BJ (cell line): ENCODE data around the gene PDCD4. TPM values are rescaled to one million over a fixed set of nuclear protein-coding genes. Genes with fewer than 3 reads are reported as not detected.

ENCODE experiments used
- CTCF ChIA-PET: fragments of 350-600 bp; formaldehyde crosslinking; extraction: SDS; loops from one replicate; lab custom pipeline; 2021; ENCODE audit warnings: antibody characterized with exemption, inconsistent platforms; lab: Yijun Ruan, JAX
- POLR2A ChIA-PET: fragments of 300-600 bp; sonication (Branson Sonifier 250); formaldehyde crosslinking; extraction: SDS; loops from one replicate; lab custom pipeline; 2021; ENCODE audit warnings: antibody characterized with exemption; lab: Charles Lee
- DNase-seq: peaks from one replicate; pipeline ENCODE4 v3.0.0-alpha.2; 2011; ENCODE audit warnings: low read depth
- H3K27me3 ChIP-seq: 2 replicates; pipeline ENCODE4 v1.6.0; 2011; ENCODE audit warnings: low read length; ENCODE audit not compliant: control insufficient read depth, insufficient read depth
- H3K36me3 ChIP-seq: 2 replicates; pipeline ENCODE4 v1.5.1; 2011; ENCODE audit warnings: low read length; ENCODE audit not compliant: control insufficient read depth, insufficient read depth
- H3K4me3 ChIP-seq: 2 replicates; pipeline ENCODE4 v1.5.1; 2011; ENCODE audit warnings: low read depth, mild to moderate bottlenecking, control low read depth, low read length
- polyA plus RNA-seq: library from polyadenylated mRNA; depleted of rRNA; stranded (reverse); fragments of >200 nt; gene quantifications from 2 replicates; pipeline ENCODE4 v1.2.3, GENCODE V29; 2011
- TF ChIP-seq, protein P1 (sequence below): IDR thresholded peaks from 2 replicates; pipeline ENCODE4 v1.5.1; 2011; ENCODE audit warnings: low read depth, mild to moderate bottlenecking, control low read depth, inconsistent platforms, low read length, moderate library complexity; ENCODE audit not compliant: insufficient read depth

The PDCD4 gene
- polyA plus RNA-seq, 1 experiment, result 22.0 TPM

DNA sequence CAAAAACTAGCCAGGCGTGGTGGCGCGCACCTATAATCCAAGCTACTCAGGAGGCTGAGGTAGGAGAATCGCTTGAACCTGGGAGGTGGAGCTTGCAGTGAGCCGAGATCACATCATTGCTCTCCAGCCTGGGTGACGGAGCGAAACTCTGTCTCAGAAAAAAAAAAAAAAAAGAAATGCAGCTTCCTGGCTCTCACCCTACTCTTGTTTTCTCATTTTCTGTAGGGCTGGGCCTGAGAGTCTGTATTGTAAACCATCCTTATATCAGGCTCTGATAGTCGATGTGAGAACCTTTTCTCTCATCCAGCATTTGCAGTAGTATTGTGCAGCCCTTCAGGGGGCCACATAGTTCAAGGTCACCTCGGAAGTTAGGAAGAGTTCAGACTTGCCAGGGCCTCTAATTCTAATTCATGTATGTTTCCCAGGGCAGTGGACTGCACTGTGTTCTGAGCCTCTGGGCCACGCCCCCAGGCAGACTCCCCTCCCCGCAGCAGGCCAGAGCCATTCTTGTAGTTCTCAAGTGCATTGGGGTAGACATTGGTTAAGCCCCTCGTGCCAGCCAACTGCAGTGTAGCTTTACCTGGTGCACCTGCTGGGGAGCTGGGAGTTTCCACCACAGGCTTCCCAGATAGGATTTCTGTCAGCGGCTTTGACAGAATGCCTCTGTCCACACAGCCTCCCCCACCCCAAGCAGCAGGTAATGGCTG, 38.3 kb upstream of the PDCD4 start:
- no peak for DNase-seq
- Histone ChIP-seq H3K36me3 (no peaks in the 10 kb centered on the region), H3K4me3 (no peak overlapping the region), H3K27me3 (peaks cover 7% of the 10 kb centered on the region)
- ChIA-PET POLR2A (no interaction called here), CTCF (interaction anchor here (0.8 to 1.0 kb wide), 2 partner anchors 10 to 18 kb away, joined by 4 to 5 read pairs; no protein-coding TSS in a partner anchor)
- TF ChIP-seq, protein P1, sequence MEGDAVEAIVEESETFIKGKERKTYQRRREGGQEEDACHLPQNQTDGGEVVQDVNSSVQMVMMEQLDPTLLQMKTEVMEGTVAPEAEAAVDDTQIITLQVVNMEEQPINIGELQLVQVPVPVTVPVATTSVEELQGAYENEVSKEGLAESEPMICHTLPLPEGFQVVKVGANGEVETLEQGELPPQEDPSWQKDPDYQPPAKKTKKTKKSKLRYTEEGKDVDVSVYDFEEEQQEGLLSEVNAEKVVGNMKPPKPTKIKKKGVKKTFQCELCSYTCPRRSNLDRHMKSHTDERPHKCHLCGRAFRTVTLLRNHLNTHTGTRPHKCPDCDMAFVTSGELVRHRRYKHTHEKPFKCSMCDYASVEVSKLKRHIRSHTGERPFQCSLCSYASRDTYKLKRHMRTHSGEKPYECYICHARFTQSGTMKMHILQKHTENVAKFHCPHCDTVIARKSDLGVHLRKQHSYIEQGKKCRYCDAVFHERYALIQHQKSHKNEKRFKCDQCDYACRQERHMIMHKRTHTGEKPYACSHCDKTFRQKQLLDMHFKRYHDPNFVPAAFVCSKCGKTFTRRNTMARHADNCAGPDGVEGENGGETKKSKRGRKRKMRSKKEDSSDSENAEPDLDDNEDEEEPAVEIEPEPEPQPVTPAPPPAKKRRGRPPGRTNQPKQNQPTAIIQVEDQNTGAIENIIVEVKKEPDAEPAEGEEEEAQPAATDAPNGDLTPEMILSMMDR, result no peak

DNA sequence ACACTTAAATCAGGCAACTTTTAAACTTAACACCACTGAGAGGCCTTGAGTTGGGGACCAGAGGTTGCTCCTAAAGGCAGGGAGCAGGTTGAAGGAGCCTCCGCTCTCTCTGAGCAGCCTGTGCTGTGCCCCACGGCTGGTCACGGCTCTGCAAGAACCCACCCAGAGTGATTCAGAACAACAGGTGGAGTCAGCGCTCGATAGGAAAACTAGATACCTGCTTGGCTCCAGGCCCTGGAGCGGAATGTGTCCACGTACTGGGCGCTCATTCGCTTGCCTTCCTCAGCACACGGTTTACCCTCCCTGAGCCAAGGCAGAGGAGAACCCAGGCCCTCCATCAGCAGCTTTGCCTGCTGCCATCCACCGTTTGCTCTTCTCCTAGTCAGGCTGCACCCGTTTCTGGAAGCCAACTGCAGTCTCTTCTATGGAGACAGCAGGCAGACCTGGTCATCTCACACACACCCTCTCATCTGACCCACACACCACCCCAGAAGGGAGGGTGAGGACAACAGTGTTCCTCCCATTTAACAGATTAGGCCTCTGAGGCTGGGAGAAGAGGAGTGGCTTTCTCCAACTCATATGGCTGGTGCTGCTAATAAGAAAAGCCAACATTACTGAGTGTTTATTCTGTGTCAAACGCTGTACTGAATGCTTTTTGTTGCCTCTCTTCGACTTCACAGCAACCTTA, 37.6 kb upstream of the PDCD4 start:
- TF ChIP-seq, protein P1, result no peak
- Histone ChIP-seq H3K27me3 (peaks cover 7% of the 10 kb centered on the region), H3K36me3 (no peaks in the 10 kb centered on the region), H3K4me3 (no peak overlapping the region)
- POLR2A ChIA-PET, result no interaction called here
- CTCF ChIA-PET, result no interaction called here
- DNase-seq, result no peak

DNA sequence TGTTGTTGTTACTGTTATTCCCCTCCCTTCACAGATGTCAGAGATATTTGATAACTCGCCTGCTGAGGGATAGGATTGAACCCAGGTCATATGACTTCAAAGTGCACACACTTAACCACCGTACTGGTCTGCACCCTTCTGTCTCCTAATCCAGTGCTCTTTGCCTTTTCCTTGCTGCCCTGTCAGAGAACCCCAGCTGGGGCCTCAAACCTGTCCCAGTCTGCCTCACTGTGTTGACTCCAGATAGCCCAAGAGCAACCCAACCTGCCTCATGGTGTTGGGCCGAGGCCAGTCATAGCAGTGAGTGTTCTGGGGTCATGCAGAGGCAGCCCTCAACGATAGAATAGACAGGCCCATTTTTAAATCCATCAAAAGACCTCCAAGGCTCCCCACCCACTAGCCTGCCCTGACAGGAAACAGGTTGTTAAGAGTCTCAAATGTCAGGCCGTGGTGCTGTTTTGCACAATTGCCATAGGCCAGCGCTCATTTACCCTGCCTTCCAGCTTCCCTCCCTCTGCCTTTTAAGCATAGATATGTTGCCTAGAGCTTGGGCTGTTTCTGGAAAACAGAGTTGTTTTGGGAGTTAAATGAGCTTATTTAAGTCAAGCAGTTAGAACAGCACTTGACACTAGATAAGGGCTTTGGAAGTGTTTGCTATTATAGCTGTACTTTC, 37.0 kb upstream of the PDCD4 start:
- H3K27me3 ChIP-seq, result peaks cover 5% of the 10 kb centered on the region
- H3K36me3 ChIP-seq, result no peaks in the 10 kb centered on the region
- POLR2A ChIA-PET, result no interaction called here
- DNase-seq, result no peak
- no peak overlapping the region for H3K4me3 ChIP-seq
- CTCF ChIA-PET, result interaction anchor here (1.5 kb wide), 1 partner anchor 17 kb away, joined by 4 read pairs; no protein-coding TSS in a partner anchor
- TF ChIP-seq, protein P1, result no peak

DNA sequence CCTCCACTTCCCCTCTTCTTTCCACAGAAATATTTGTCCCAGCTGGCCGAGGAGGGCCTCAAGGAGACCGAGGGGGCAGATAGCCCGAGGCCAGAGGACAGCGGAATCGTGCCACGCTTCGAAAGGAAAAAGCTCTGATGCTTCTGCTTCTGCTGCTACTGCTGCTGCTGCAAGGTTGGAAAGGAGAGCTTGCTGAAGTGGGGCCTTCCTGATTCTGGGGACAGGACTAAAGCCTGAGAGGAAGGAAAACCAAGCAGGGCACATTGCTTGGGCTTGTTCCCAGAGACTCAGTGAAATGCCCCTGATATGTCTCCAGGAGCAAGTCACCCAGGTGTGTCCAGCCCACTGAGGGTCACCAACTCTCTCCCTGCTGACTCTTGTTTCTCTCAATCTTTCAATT, 35.9 kb upstream of the PDCD4 start:
- CTCF ChIA-PET, result interaction anchor here (1.5 kb wide), 1 partner anchor 16 kb away, joined by 4 read pairs; no protein-coding TSS in a partner anchor
- no peaks in the 10 kb centered on the region for H3K36me3 ChIP-seq
- H3K27me3 ChIP-seq, result peaks cover 5% of the 10 kb centered on the region
- TF ChIP-seq, protein P1, result no peak
- DNase-seq, result no peak
- POLR2A ChIA-PET, result no interaction called here
- no peak overlapping the region for H3K4me3 ChIP-seq

DNA sequence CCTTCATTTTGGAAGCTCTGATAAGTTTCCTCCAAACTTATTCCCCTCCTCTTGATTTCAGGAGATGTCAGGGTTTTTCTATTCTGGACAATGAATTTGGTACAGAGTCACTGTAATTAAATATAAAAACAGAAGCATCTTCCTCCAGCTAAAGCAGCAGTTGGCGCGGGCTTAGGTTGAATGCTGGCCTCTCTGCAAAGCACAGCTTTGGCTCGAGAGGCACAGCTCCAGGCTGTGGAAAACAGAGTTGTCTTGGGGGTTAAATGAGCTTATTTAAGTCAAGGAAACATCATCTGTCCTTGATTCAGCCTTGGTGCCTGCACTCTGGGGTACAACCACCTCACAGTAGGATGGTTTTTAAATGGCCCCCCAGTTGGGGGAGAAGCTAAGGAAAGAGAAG, 35.0 kb upstream of the PDCD4 start:
- TF ChIP-seq, protein P1, result no peak
- peaks cover 5% of the 10 kb centered on the region for H3K27me3 ChIP-seq
- no peak for DNase-seq
- H3K4me3 ChIP-seq, result no peak overlapping the region
- ChIA-PET POLR2A (no interaction called here), CTCF (interaction anchor here (0.8 to 1.5 kb wide), 2 partner anchors 12 to 40 kb away, joined by 3 read pairs; no protein-coding TSS in a partner anchor)
- no peaks in the 10 kb centered on the region for H3K36me3 ChIP-seq
